ENCODE results near the gene ARHGEF19. TPM values are rescaled to one million over a fixed set of nuclear protein-coding genes. Genes with fewer than 3 reads are reported as not detected.
A peak's percentile ranks its signal among the peaks of the same experiment; 100 is the strongest.

The ARHGEF19 gene
- total RNA-seq, 2 donors from 2014 or later = 14.8 to 17.5 TPM

DNA sequence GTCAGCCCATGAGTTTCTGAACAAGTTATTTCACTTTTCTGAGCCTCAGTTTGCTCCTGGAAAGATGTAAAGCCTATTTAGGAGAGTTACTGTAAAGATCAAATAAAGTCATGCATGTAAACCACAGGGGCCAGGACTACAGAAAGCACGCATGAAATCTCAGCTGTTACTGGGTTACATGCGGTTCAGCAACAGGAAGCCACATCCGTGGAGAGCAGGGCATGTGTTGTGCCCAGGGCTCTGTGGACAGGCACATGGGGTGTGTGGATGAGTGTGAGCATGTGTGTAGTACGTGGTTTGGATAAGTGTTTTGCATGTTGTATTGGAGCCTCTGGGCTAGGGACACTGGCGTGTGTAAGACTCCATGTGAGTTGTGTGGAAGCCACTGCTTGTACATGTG, 54.4 kb downstream of the ARHGEF19 start:
- H3K4me3 Mint-ChIP-seq = no peak overlapping the region
- Histone ChIP-seq H3K4me1 (ENCODE audit: control insufficient read depth, insufficient read depth, low read length) (peaks cover 13% of the 10 kb centered on the region), H3K9ac (ENCODE audit: extremely low read depth, low read length, poor library complexity, severe bottlenecking) (no peak overlapping the region), H3K27ac (ENCODE audit: low read depth, low read length) (no peak overlapping the region), H3K27me3 (ENCODE audit: control insufficient read depth, insufficient read depth, low read length, poor library complexity, severe bottlenecking) (no peaks in the 10 kb centered on the region), H3K36me3 (ENCODE audit: control insufficient read depth, insufficient read depth, low read length) (no peaks in the 10 kb centered on the region), H3K4me3 (ENCODE audit: low read length) (no peak overlapping the region), H3K9me3 (ENCODE audit: control insufficient read depth, low read length) (no peaks in the 10 kb centered on the region)
- no peak overlapping the region for H3K27ac Mint-ChIP-seq
- no peaks in the 10 kb centered on the region for H3K9me3 Mint-ChIP-seq
- peaks cover 2% of the 10 kb centered on the region for H3K36me3 Mint-ChIP-seq (ENCODE audit: low read depth)
- WGBS, 2 experiments (ENCODE audit: insufficient coverage in 1 of 2, insufficient read length in 1 of 2) = 93 to 98% methylated on average over 4 to 5 of the region's 5 CpGs
- H3K27me3 Mint-ChIP-seq (ENCODE audit: insufficient read depth) = no peaks in the 10 kb centered on the region
- TF ChIP-seq, protein P1, sequence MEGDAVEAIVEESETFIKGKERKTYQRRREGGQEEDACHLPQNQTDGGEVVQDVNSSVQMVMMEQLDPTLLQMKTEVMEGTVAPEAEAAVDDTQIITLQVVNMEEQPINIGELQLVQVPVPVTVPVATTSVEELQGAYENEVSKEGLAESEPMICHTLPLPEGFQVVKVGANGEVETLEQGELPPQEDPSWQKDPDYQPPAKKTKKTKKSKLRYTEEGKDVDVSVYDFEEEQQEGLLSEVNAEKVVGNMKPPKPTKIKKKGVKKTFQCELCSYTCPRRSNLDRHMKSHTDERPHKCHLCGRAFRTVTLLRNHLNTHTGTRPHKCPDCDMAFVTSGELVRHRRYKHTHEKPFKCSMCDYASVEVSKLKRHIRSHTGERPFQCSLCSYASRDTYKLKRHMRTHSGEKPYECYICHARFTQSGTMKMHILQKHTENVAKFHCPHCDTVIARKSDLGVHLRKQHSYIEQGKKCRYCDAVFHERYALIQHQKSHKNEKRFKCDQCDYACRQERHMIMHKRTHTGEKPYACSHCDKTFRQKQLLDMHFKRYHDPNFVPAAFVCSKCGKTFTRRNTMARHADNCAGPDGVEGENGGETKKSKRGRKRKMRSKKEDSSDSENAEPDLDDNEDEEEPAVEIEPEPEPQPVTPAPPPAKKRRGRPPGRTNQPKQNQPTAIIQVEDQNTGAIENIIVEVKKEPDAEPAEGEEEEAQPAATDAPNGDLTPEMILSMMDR (conservative IDR thresholded peaks at IDR 0.05) = no peak
- no peak for DNase-seq
- H3K4me1 Mint-ChIP-seq = peaks cover 33% of the 10 kb centered on the region

- Mint-ChIP-seq H3K27me3 (ENCODE audit: insufficient read depth) (no peaks in the 10 kb centered on the region), H3K4me1 (peaks cover 36% of the 10 kb centered on the region), H3K36me3 (ENCODE audit: low read depth) (peaks cover 6% of the 10 kb centered on the region), H3K27ac (peak overlapping the region; percentile 99), H3K9me3 (no peaks in the 10 kb centered on the region), H3K4me3 (peak overlapping the region; percentile 86)
- Histone ChIP-seq H3K4me1 (ENCODE audit: control insufficient read depth, insufficient read depth, low read length) (peaks cover 23% of the 10 kb centered on the region), H3K27me3 (ENCODE audit: control insufficient read depth, insufficient read depth, low read length, poor library complexity, severe bottlenecking) (no peaks in the 10 kb centered on the region), H3K4me3 (ENCODE audit: low read length) (peak overlapping the region; percentile 85), H3K36me3 (ENCODE audit: control insufficient read depth, insufficient read depth, low read length) (no peaks in the 10 kb centered on the region), H3K9me3 (ENCODE audit: control insufficient read depth, low read length) (no peaks in the 10 kb centered on the region), H3K9ac (ENCODE audit: extremely low read depth, low read length, poor library complexity, severe bottlenecking) (peak overlapping the region; percentile 99), H3K27ac (ENCODE audit: low read depth, low read length) (no peak overlapping the region)
- WGBS, 2 experiments (ENCODE audit: insufficient coverage in 1 of 2, insufficient read length in 1 of 2) = 78 to 84% methylated on average over 9 to 13 of the region's 13 CpGs
- peak; percentile 74 for DNase-seq
- TF ChIP-seq, protein P1 (conservative IDR thresholded peaks at IDR 0.05) = no peak
These were observed 55.5 kb downstream of the ARHGEF19 start for GRCh38 chr1:16156848-16157495.

- Histone ChIP-seq H3K9ac (ENCODE audit: extremely low read depth, low read length, poor library complexity, severe bottlenecking) (peak within 1 kb of the TSS; percentile 99), H3K4me1 (ENCODE audit: control insufficient read depth, insufficient read depth, low read length) (peaks cover 30% of the 10 kb centered on the region), H3K4me3 (ENCODE audit: low read length) (peak within 1 kb of the TSS; percentile 85), H3K36me3 (ENCODE audit: control insufficient read depth, insufficient read depth, low read length) (peaks cover 6% of the 10 kb centered on the region), H3K9me3 (ENCODE audit: control insufficient read depth, low read length) (no peaks in the 10 kb centered on the region), H3K27ac (ENCODE audit: low read depth, low read length) (peak within 1 kb of the TSS; percentile 81), H3K27me3 (ENCODE audit: control insufficient read depth, insufficient read depth, low read length, poor library complexity, severe bottlenecking) (no peaks in the 10 kb centered on the region)
- Mint-ChIP-seq H3K4me3 (peak within 1 kb of the TSS; percentile 86), H3K4me1 (peaks cover 38% of the 10 kb centered on the region), H3K27ac (peak within 1 kb of the TSS; percentile 99), H3K9me3 (no peaks in the 10 kb centered on the region), H3K27me3 (ENCODE audit: insufficient read depth) (no peaks in the 10 kb centered on the region), H3K36me3 (ENCODE audit: low read depth) (peaks cover 7% of the 10 kb centered on the region)
- TF ChIP-seq, protein P1 (conservative IDR thresholded peaks at IDR 0.05) = no peak
- 1 to 2% methylated on average over 18 to 89 of the region's 89 CpGs for WGBS, 2 experiments (ENCODE audit: insufficient coverage in 1 of 2, insufficient read length in 1 of 2)
- DNase-seq = peak; percentile 98
These were observed 56.7 kb downstream of the ARHGEF19 start, which contains the start of gene EPHA2 for GRCh38 chr1:16155537-16156410. Gene EPHA2 (minus strand): TSS chr1:16156069. CDS start chr1:16155932, 137 bp downstream.
